HepG2 (cell line): Measurements from ENCODE around the gene CDC37. TPM values are rescaled to one million over a fixed set of nuclear protein-coding genes. Genes with fewer than 3 reads are reported as not detected.

Experiments used
- ATAC-seq: fragments of 200-7000 bp; cut with Tn5 transposase; 3 replicates; pipeline ENCODE4 v1.9.1; 2020; ENCODE audit warnings: mild to moderate bottlenecking, moderate library complexity
- BruUV-seq: library from RNA; stranded (reverse); fragments of 400-500 nt; replicated peaks from 2 replicates; lab custom pipeline; 2021; lab: Mats Ljungman, UMichigan
- CTCF ChIA-PET: fragments of 300-600 bp; formaldehyde crosslinking; extraction: SDS; loops from one replicate; lab custom pipeline; 2021; ENCODE audit warnings: low total read pairs, inconsistent platforms, low intra/inter-chr PET ratio; lab: Yijun Ruan, JAX
- POLR2A ChIA-PET: fragments of 350-600 bp; sonication (Branson Sonifier 250); formaldehyde crosslinking; loops from one replicate; lab custom pipeline; 2020; ENCODE audit warnings: antibody characterized with exemption, inconsistent platforms; lab: Yijun Ruan, JAX
- DNase-seq: peaks from one replicate; pipeline ENCODE4 v3.0.0-alpha.2; 2015; ENCODE audit warnings: low spot score
- FAIRE-seq: peaks from 3 replicates; lab custom pipeline; 2011; peaks lifted over from hg19 to GRCh38; lab: Jason Lieb, UNC
- H2AFZ ChIP-seq: one replicate; pipeline ENCODE4 v1.6.1; 2011; ENCODE audit warnings: low read length, inconsistent platforms
- H3K27ac ChIP-seq: fragments of 300-600 bp; 3 replicates; pipeline ENCODE4 v1.8.0; 2011; ENCODE audit warnings: mixed run types, mild to moderate bottlenecking, mixed read lengths, low read length, inconsistent platforms; ENCODE audit not compliant: insufficient read depth; ENCODE audit errors: extremely low read length
- H3K27me3 ChIP-seq, 2 experiments: fragments of 200-600 bp in 1 of 2; 2 replicates in 1 of 2; 3 replicates in 1 of 2; pipeline versions ENCODE4 v1.6.0 to v1.8.0; 2011; ENCODE audit warnings: low read length in 2 of 2, mild to moderate bottlenecking in 2 of 2, moderate library complexity in 2 of 2, inconsistent platforms in 1 of 2; ENCODE audit not compliant: insufficient read depth in 2 of 2, control insufficient read depth in 1 of 2
- H3K36me3 ChIP-seq, 2 experiments: fragments of 200-600 bp in 1 of 2; replicated peaks in 1 of 2; 2 replicates in 1 of 2; 3 replicates in 1 of 2; pipeline versions ENCODE4 v1.5.1 to v1.8.0; 2011; ENCODE audit warnings: low read length in 2 of 2, inconsistent platforms in 1 of 2; ENCODE audit not compliant: insufficient read depth in 2 of 2, control insufficient read depth in 1 of 2
- H3K4me1 ChIP-seq: 2 replicates; pipeline ENCODE4 v1.5.1; 2012; ENCODE audit warnings: low read length, inconsistent platforms; ENCODE audit not compliant: insufficient read depth
- H3K4me2 ChIP-seq: 2 replicates; pipeline ENCODE4 v1.6.0; 2011; ENCODE audit warnings: low read depth, low read length, inconsistent platforms
- H3K4me3 ChIP-seq, 3 experiments: fragments of 200-600 bp in 1 of 3; sonication (generic), shearing (Covaris generic) in 1 of 3; replicated peaks in 1 of 3; 2 replicates each; pipeline ENCODE4 v1.5.1; 2011 to 2016; ENCODE audit warnings: low read length in 3 of 3, inconsistent platforms in 2 of 3, low read depth in 2 of 3, mild to moderate bottlenecking in 2 of 3, control low read depth in 1 of 3, mixed read lengths in 1 of 3; ENCODE audit not compliant: insufficient read depth in 1 of 3
- H3K79me2 ChIP-seq: one replicate; pipeline ENCODE4 v1.6.1; 2011; ENCODE audit warnings: low read length, inconsistent platforms; ENCODE audit not compliant: insufficient read depth
- H3K9ac ChIP-seq: 2 replicates; pipeline ENCODE4 v1.6.0; 2011; ENCODE audit warnings: mild to moderate bottlenecking, low read depth, low read length, inconsistent platforms; ENCODE audit not compliant: insufficient read depth
- H3K9me3 ChIP-seq: 2 replicates; pipeline ENCODE4 v1.5.1; 2012; ENCODE audit warnings: mild to moderate bottlenecking, low read length
- H4K20me1 ChIP-seq: 2 replicates; pipeline ENCODE4 v1.6.0; 2011; ENCODE audit warnings: inconsistent platforms, mild to moderate bottlenecking, low read length, moderate library complexity; ENCODE audit not compliant: insufficient read depth
- HCFC1 ChIP-seq: fragments of 150-350 bp; IDR thresholded peaks from 2 replicates; pipeline ENCODE4 v1.6.1; 2014; ENCODE audit warnings: low read depth, low read length
- IKZF5 ChIP-seq: IDR thresholded peaks from 2 replicates; pipeline ENCODE4 v1.6.1; 2018; ENCODE audit warnings: missing genetic modification reagents, mild to moderate bottlenecking, missing compliant biosample characterization
- KDM6A ChIP-seq: IDR thresholded peaks from 2 replicates; pipeline ENCODE4 v1.6.1; 2016; ENCODE audit warnings: low read depth
- LBX2 ChIP-seq: sonication (generic); formaldehyde crosslinking; IDR thresholded peaks from 2 replicates; pipeline ENCODE4 v1.5.0; 2020; ENCODE audit warnings: missing genetic modification reagents, mild to moderate bottlenecking, borderline replicate concordance
- SOX6 ChIP-seq, 2 experiments: fragments of 450-650 bp in 1 of 2; sonication (generic) in 1 of 2; formaldehyde crosslinking in 1 of 2; IDR thresholded peaks; 2 replicates each; pipeline versions ENCODE4 v1.4.0 to v1.6.1; 2017 to 2020; ENCODE audit warnings: antibody characterized with exemption in 1 of 2, mild to moderate bottlenecking in 1 of 2, missing genetic modification reagents in 1 of 2
- THAP11 ChIP-seq: IDR thresholded peaks from 2 replicates; pipeline ENCODE4 v1.6.1; 2016; ENCODE audit warnings: missing biosample characterization, missing genetic modification reagents
- XBP1 ChIP-seq: sonication (generic); formaldehyde crosslinking; IDR thresholded peaks from 2 replicates; pipeline ENCODE4 v1.5.0; 2020; ENCODE audit warnings: missing genetic modification reagents
- ZNF143 ChIP-seq: sonication (generic); formaldehyde crosslinking; IDR thresholded peaks from 2 replicates; pipeline ENCODE4 v1.4.0; 2020; ENCODE audit warnings: missing genetic modification reagents
- ZNF615 ChIP-seq: sonication (generic); formaldehyde crosslinking; IDR thresholded peaks from 2 replicates; pipeline ENCODE4 v1.5.0; 2020; ENCODE audit warnings: mild to moderate bottlenecking, missing genetic modification reagents, borderline replicate concordance
- ZSCAN20 ChIP-seq: sonication (generic); formaldehyde crosslinking; IDR thresholded peaks from 2 replicates; pipeline ENCODE4 v1.4.0; 2020; ENCODE audit warnings: missing genetic modification reagents, mild to moderate bottlenecking, borderline replicate concordance
- ZUFSP ChIP-seq: sonication (generic); formaldehyde crosslinking; IDR thresholded peaks from 2 replicates; pipeline ENCODE4 v1.9.0; 2021; ENCODE audit warnings: missing genetic modification reagents, mild to moderate bottlenecking, borderline replicate concordance
- WGBS: methylation state at CpG from one replicate; pipeline ENCODE4 v1.1.6; 2017; ENCODE audit warnings: low lambda C conversion rate; 5-methylcytosine and 5-hydroxymethylcytosine counted together
- in situ Hi-C: cut with HindIII; loops from 2 replicates; pipeline ENCODE4 v1.10.0; 2017; ENCODE audit warnings: low pct_unique_long_range_greater_than_20kb; ENCODE audit not compliant: extremely low pct_ligation_motif_present
- intact Hi-C: fragments of 100-400 bp; cut with micrococcal nuclease; formaldehyde crosslinking; loops from one replicate; pipeline ENCODE4 v1.10.0; 2022; ENCODE audit not compliant: unreplicated experiment
- polyA plus RNA-seq, 8 experiments: library from polyadenylated mRNA; depleted of rRNA in 3 of 8; stranded (reverse) in 7 of 8; unstranded in 1 of 8; fragments of >200 nt; fragmentation: Illumina TruSeq in 4 of 8; extraction: Trizol in 4 of 8; gene quantifications; 2 replicates each; pipeline versions ENCODE4 v1.2.1 to v1.2.3, GENCODE V29; 2011 to 2016; ENCODE audit warnings: low read depth in 4 of 8, missing spikeins in 1 of 8, mixed read lengths in 1 of 8; ENCODE audit not compliant: insufficient read depth in 1 of 8
- total RNA-seq, 5 experiments: library from RNA; depleted of rRNA; stranded (reverse); fragments of >200 nt; fragmentation: Illumina TruSeq; extraction: Trizol; gene quantifications; 2 replicates each; pipeline ENCODE4 v1.2.3, GENCODE V29; 2016; ENCODE audit warnings: low read depth in 1 of 5

CDC37 gene
- total and polyA plus RNA-seq, 2 of the 13 experiments (the other 11 are each of a cell fraction or from before 2014, with no cell fraction given): 158 to 177 TPM

GRCh38 chr19:10372690-10373089, 30.7 kb downstream of the CDC37 start:
- DNase-seq (no peak), FAIRE-seq (no peak), ATAC-seq (no peak)
- TF ChIP-seq ZUFSP: no peak
- no peak overlapping the region for H2AFZ ChIP-seq
- H3K4me3 ChIP-seq: no peak overlapping the region
- no peaks in the 10 kb centered on the region for H4K20me1 ChIP-seq
- 89% methylated on average over 2 of the region's 3 CpGs for WGBS
- H3K36me3 ChIP-seq: peaks cover 5 to 19% of the 10 kb centered on the region in 2 experiments
- ChIA-PET POLR2A (no interaction called here), CTCF (no interaction called here)
- H3K4me2 ChIP-seq: no peak overlapping the region
- no peaks in the 10 kb centered on the region for H3K4me1 ChIP-seq
- H3K27ac ChIP-seq: no peak overlapping the region
- no peak overlapping the region for H3K9ac ChIP-seq
- in situ Hi-C loops: no loop called here
- intact Hi-C loops: no loop called here
- no peaks in the 10 kb centered on the region for H3K27me3 ChIP-seq
- BruUV-seq: no TSS peak
- no peaks in the 10 kb centered on the region for H3K79me2 ChIP-seq
- H3K9me3 ChIP-seq: no peaks in the 10 kb centered on the region

GRCh38 chr19:10368101-10368803, 35.1 kb downstream of the CDC37 start:
- H2AFZ ChIP-seq: no peak overlapping the region
- BruUV-seq: no TSS peak
- WGBS: 96% methylated on average over 10 of the region's 15 CpGs
- DNase-seq: no peak
- no peaks in the 10 kb centered on the region for H3K27me3 ChIP-seq
- H3K4me1 ChIP-seq: no peaks in the 10 kb centered on the region
- intact Hi-C loops: no loop called here
- TF ChIP-seq XBP1 (no peak), HCFC1 (peak; percentile 38; the same call in 1 of the 2 replicates), ZSCAN20 (CRISPR knock-in tag) (no peak), ZNF615 (CRISPR knock-in tag) (no peak), ZNF143 (CRISPR knock-in tag) (peak; percentile 79), IKZF5 (CRISPR knock-in tag) (no peak), THAP11 (CRISPR knock-in tag) (peak; percentile 90), LBX2 (no peak), SOX6 (IDR thresholded peaks at IDR 0.05) (no peak), SOX6 (CRISPR knock-in tag; IDR thresholded peaks at IDR 0.05) (no peak), KDM6A (CRISPR knock-in tag) (no peak)
- no peak overlapping the region for H3K27ac ChIP-seq
- peak; percentile 32; the same call in 1 of the 3 replicates for ATAC-seq
- in situ Hi-C loops: no loop called here
- H3K9me3 ChIP-seq: no peaks in the 10 kb centered on the region
- H3K4me2 ChIP-seq: no peak overlapping the region
- H3K36me3 ChIP-seq: peaks cover 20 to 39% of the 10 kb centered on the region in 2 experiments
- no peaks in the 10 kb centered on the region for H4K20me1 ChIP-seq
- H3K9ac ChIP-seq: no peak overlapping the region
- CTCF ChIA-PET: no interaction called here
- no peak for FAIRE-seq
- no peak overlapping the region for H3K4me3 ChIP-seq
- POLR2A ChIA-PET: no interaction called here
- H3K79me2 ChIP-seq: no peaks in the 10 kb centered on the region
